A673 (cell line): Measurements from ENCODE around the gene FBXL13. TPM values are rescaled to one million over a fixed set of nuclear protein-coding genes. Genes with fewer than 3 reads are reported as not detected.

ENCODE experiments used
- BruUV-seq: library from RNA; stranded (reverse); fragments of 400-500 nt; replicated peaks from 2 replicates; lab custom pipeline; 2021; lab: Mats Ljungman, UMichigan
- CTCF ChIA-PET: fragments of 300-600 bp; sonication (Branson Sonifier 250); formaldehyde crosslinking; loops from one replicate; lab custom pipeline; 2022; ENCODE audit warnings: antibody characterized with exemption; lab: Charles Lee
- POLR2A ChIA-PET: fragments of 300-600 bp; sonication (Branson Sonifier 250); formaldehyde crosslinking; loops from one replicate; lab custom pipeline; 2022; ENCODE audit warnings: antibody characterized with exemption; ENCODE audit not compliant: low non-redundant PET; lab: Charles Lee
- DNase-seq: peaks from one replicate; pipeline ENCODE4 v3.0.0-alpha.2; 2015; ENCODE audit warnings: low spot score
- H3K27ac ChIP-seq: fragments of 200-600 bp; sonication (generic); 2 replicates; pipeline ENCODE4 v1.5.1; 2016; ENCODE audit warnings: mixed run types, low read depth, mild to moderate bottlenecking, mixed read lengths, antibody characterized with exemption, low read length; ENCODE audit not compliant: poor library complexity, severe bottlenecking
- H3K27me3 ChIP-seq: fragments of 200-600 bp; sonication (generic); replicated peaks from 2 replicates; pipeline ENCODE4 v1.6.1; 2017; ENCODE audit warnings: mixed run types, low read depth, mild to moderate bottlenecking, mixed read lengths, antibody characterized with exemption, low read length; ENCODE audit not compliant: insufficient read depth, poor library complexity
- H3K36me3 ChIP-seq: fragments of 200-600 bp; sonication (generic); 2 replicates; pipeline ENCODE4 v1.6.1; 2016; ENCODE audit warnings: mixed run types, mild to moderate bottlenecking, mixed read lengths, antibody characterized with exemption, low read length; ENCODE audit not compliant: insufficient read depth, poor library complexity, severe bottlenecking
- H3K4me1 ChIP-seq: fragments of 200-600 bp; sonication (generic); 2 replicates; pipeline ENCODE4 v1.6.1; 2017; ENCODE audit warnings: mixed run types, mild to moderate bottlenecking, mixed read lengths, antibody characterized with exemption, low read length; ENCODE audit not compliant: insufficient read depth, poor library complexity, severe bottlenecking
- H3K4me3 ChIP-seq: fragments of 200-600 bp; sonication (generic); 2 replicates; pipeline ENCODE4 v1.5.1; 2016; ENCODE audit warnings: low read depth, mixed run types, mild to moderate bottlenecking, mixed read lengths, low read length; ENCODE audit not compliant: poor library complexity, severe bottlenecking
- H3K9me3 ChIP-seq: fragments of 200-600 bp; sonication (generic); 2 replicates; pipeline ENCODE4 v1.6.1; 2016; ENCODE audit warnings: mixed run types, low read depth, mild to moderate bottlenecking, mixed read lengths, antibody characterized with exemption, low read length; ENCODE audit not compliant: poor library complexity, severe bottlenecking
- CTCF ChIP-seq: fragments of 300-800, 200-600 bp; sonication (generic); conservative IDR thresholded peaks from 2 replicates; pipeline ENCODE4 v1.5.1; 2017; ENCODE audit warnings: low read depth, mild to moderate bottlenecking, antibody characterized with exemption, low read length, moderate library complexity, mixed read lengths
- EZH2 ChIP-seq: fragments of 200-600 bp; sonication (generic); IDR thresholded peaks from 2 replicates; pipeline ENCODE4 v1.6.1; 2017; ENCODE audit warnings: borderline replicate concordance, low read depth, mild to moderate bottlenecking, mixed read lengths, antibody characterized with exemption, low read length; ENCODE audit not compliant: poor library complexity, severe bottlenecking
- intact Hi-C: fragments of 100-400 bp; cut with micrococcal nuclease; formaldehyde crosslinking; loops from one replicate; pipeline ENCODE4 v1.10.0; 2022; ENCODE audit not compliant: unreplicated experiment
- total RNA-seq: library from RNA; stranded (reverse); gene quantifications from 2 replicates; pipeline ENCODE4 v1.2.3, GENCODE V29; 2021

The FBXL13 gene
- total RNA-seq, 1 experiment from 2014 or later = 0.37 TPM

DNA sequence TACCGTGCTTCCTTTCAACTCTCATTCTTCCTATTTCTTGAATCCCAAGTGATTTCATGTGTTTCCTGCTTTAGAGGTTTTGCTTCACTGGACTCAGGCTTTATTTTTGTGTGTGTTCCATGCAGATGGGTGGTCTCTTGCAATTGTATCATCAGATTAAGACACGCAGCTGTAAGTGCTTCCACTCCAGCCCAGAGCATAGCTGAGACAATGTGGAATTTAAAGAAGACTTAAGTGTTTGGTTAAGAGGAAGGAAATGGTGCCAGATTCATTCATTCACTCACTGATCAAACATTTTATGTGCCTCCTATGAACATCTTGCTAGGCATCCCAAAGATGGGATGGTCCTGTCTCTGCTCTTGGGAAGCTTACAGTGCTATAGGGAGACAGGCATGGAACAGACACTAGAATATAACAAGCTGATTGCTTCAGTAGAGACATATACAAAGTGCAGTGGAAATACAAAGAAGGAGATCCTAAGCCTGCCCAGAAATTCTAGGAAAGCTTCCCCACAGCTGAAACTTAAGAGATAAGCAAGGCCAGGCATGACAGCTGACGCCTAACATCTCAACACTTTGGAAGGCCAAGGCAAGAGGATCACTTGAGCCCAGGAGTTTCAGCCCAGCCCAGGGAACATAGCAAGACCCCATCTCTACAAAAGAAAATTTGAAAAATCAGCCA lies 207.9 kb downstream of the FBXL13 start:
- no peak for TF ChIP-seq EZH2
- no peak for TF ChIP-seq CTCF
- Histone ChIP-seq H3K36me3 (no peaks in the 10 kb centered on the region), H3K27ac (no peak overlapping the region), H3K4me3 (no peak overlapping the region), H3K27me3 (peaks cover 31% of the 10 kb centered on the region), H3K9me3 (no peaks in the 10 kb centered on the region), H3K4me1 (peaks cover 13% of the 10 kb centered on the region)
- ChIA-PET POLR2A (no interaction called here), CTCF (no interaction called here)
- intact Hi-C loops = no loop called here
- DNase-seq = peak; percentile 81
- BruUV-seq = no TSS peak

DNA sequence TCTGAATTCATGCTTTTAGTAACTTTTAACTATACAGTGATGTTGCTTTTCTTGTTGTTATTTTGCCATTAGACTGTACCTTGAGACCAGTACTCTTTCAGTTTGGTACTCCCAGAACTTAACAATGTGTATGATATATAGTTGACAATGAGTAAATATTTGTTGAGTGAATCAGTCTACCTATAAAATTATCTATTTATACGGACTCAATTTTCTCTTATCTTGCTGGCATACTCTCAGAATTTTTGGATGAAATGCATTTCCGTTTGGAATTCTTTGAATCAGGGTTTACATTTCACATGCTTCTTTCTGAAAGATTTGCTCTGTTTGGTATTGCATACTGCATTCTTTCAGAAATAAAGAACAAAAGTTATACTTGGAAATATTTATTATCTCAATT lies 209.6 kb downstream of the FBXL13 start:
- intact Hi-C loops = no loop called here
- POLR2A ChIA-PET = no interaction called here
- no TSS peak for BruUV-seq
- CTCF ChIA-PET = no interaction called here
- Histone ChIP-seq H3K4me1 (peaks cover 16% of the 10 kb centered on the region), H3K4me3 (no peak overlapping the region), H3K27ac (no peak overlapping the region), H3K27me3 (peaks cover 23% of the 10 kb centered on the region), H3K36me3 (no peaks in the 10 kb centered on the region), H3K9me3 (no peaks in the 10 kb centered on the region)
- no peak for DNase-seq
- no peak for TF ChIP-seq EZH2
- no peak for TF ChIP-seq CTCF

- Histone ChIP-seq H3K27me3 (peaks cover 6% of the 10 kb centered on the region), H3K27ac (no peak overlapping the region), H3K9me3 (no peaks in the 10 kb centered on the region), H3K4me3 (no peak overlapping the region), H3K36me3 (no peaks in the 10 kb centered on the region), H3K4me1 (peaks cover 2% of the 10 kb centered on the region)
- BruUV-seq = no TSS peak
- CTCF ChIA-PET = no interaction called here
- POLR2A ChIA-PET = no interaction called here
- peak; percentile 43 for DNase-seq
- intact Hi-C loops = no loop called here
- TF ChIP-seq CTCF (no peak), EZH2 (no peak)
Observed at GRCh38 chr7:102860351-102860811, 214.2 kb downstream of the FBXL13 start.
